HCT116 (cell line): ENCODE measurements around the gene FA2H. TPM values are rescaled to one million over a fixed set of nuclear protein-coding genes. Genes with fewer than 3 reads are reported as not detected.
A peak's percentile ranks its signal among the peaks of the same experiment; 100 is the strongest.

Experiments used
- ATAC-seq: fragments of 200-7000 bp; cut with Tn5 transposase; 2 replicates; pipeline ENCODE4 v1.9.1; 2020; ENCODE audit warnings: mild to moderate bottlenecking, moderate library complexity
- Bru-seq: library from RNA; stranded (reverse); fragments of 400-500 nt; gene quantifications from one replicate; lab custom pipeline; 2021; lab: Mats Ljungman, UMichigan
- BruChase-seq, 2 experiments: library from RNA; stranded (reverse); fragments of 400-500 nt; gene quantifications; one replicate each; lab custom pipeline; 2021; lab: Mats Ljungman, UMichigan
- BruUV-seq: library from RNA; stranded (reverse); fragments of 400-500 nt; replicated peaks from 2 replicates; lab custom pipeline; 2021; lab: Mats Ljungman, UMichigan
- CTCF ChIA-PET: fragments of 300-600 bp; sonication (Branson Sonifier 250); formaldehyde crosslinking; loops from one replicate; lab custom pipeline; 2021; ENCODE audit warnings: antibody characterized with exemption; lab: Charles Lee
- POLR2A ChIA-PET: fragments of 300-600, 350-600 bp; sonication (Branson Sonifier 250); formaldehyde crosslinking; loops from one replicate; lab custom pipeline; 2021; ENCODE audit warnings: antibody characterized with exemption; lab: Charles Lee
- RAD21 ChIA-PET, 2 experiments: fragments of 300-600 bp; sonication (Branson Sonifier 250); formaldehyde crosslinking; loops; one replicate each; lab custom pipeline; 2023; ENCODE audit warnings: low total read pairs in 2 of 2; ENCODE audit not compliant: uncharacterized antibody in 2 of 2, unreplicated experiment in 2 of 2, low non-redundant PET in 1 of 2; lab: Charles Lee
- DNase-seq: peaks from one replicate; pipeline ENCODE4 v3.0.0-alpha.2; 2010; ENCODE audit warnings: low read depth, low spot score
- H2AFZ ChIP-seq: fragments of 200-600 bp; shearing (Covaris generic), sonication (generic); 2 replicates; pipeline ENCODE4 v1.6.1; 2017; ENCODE audit warnings: low read depth, mixed run types, mixed read lengths, antibody characterized with exemption, low read length; ENCODE audit not compliant: poor library complexity, severe bottlenecking
- H3K27ac ChIP-seq: 2 replicates; pipeline ENCODE4 v1.5.1; 2012; ENCODE audit warnings: low read depth, low read length
- H3K27me3 ChIP-seq: fragments of 200-600 bp; sonication (generic); 2 replicates; pipeline ENCODE4 v1.6.1; 2016; ENCODE audit warnings: mixed run types, low read length, mixed read lengths; ENCODE audit not compliant: insufficient read depth
- H3K36me3 ChIP-seq, 2 experiments: fragments of 200-500 bp in 1 of 2; fragments of 200-600 bp in 1 of 2; sonication (Bioruptor generic) in 1 of 2; sonication (generic) in 1 of 2; 2 replicates each; pipeline versions ENCODE4 v1.5.1 to v1.6.1; 2014 to 2016; ENCODE audit warnings: low read length in 2 of 2, inconsistent platforms in 1 of 2, mixed read lengths in 1 of 2, mixed run types in 1 of 2; ENCODE audit not compliant: insufficient read depth in 2 of 2, control insufficient read depth in 1 of 2
- H3K4me1 ChIP-seq, 2 experiments: fragments of 200-600 bp in 1 of 2; sonication (generic) in 1 of 2; 2 replicates each; pipeline versions ENCODE4 v1.5.1 to v1.6.1; 2012 to 2017; ENCODE audit warnings: low read length in 2 of 2, inconsistent platforms in 1 of 2, mild to moderate bottlenecking in 1 of 2, mixed read lengths in 1 of 2, mixed run types in 1 of 2, moderate library complexity in 1 of 2; ENCODE audit not compliant: insufficient read depth in 2 of 2, control insufficient read depth in 1 of 2
- H3K4me2 ChIP-seq: fragments of 200-600 bp; sonication (generic); 2 replicates; pipeline ENCODE4 v1.6.1; 2017; ENCODE audit warnings: mixed run types, low read length, mixed read lengths
- H3K4me3 ChIP-seq, 2 experiments: fragments of 200-600 bp in 1 of 2; sonication (generic) in 1 of 2; replicated peaks in 1 of 2; 2 replicates each; pipeline ENCODE4 v1.5.1; 2011 to 2016; ENCODE audit warnings: low read length in 2 of 2, control low read depth in 1 of 2, low read depth in 1 of 2, mild to moderate bottlenecking in 1 of 2, mixed read lengths in 1 of 2, mixed run types in 1 of 2
- H3K79me2 ChIP-seq: fragments of 200-600 bp; sonication (generic); 2 replicates; pipeline ENCODE4 v1.6.1; 2017; ENCODE audit warnings: mild to moderate bottlenecking, mixed run types, low read length, moderate library complexity, mixed read lengths; ENCODE audit not compliant: insufficient read depth
- H3K9ac ChIP-seq: fragments of 200-600 bp; sonication (generic); 2 replicates; pipeline ENCODE4 v1.6.1; 2016; ENCODE audit warnings: low read length, mixed read lengths
- H3K9me2 ChIP-seq: fragments of 200-600 bp; sonication (generic), shearing (Covaris generic); 2 replicates; pipeline ENCODE4 v1.6.1; 2017; ENCODE audit warnings: mixed run types, mild to moderate bottlenecking, moderate library complexity; ENCODE audit not compliant: insufficient read depth
- H3K9me3 ChIP-seq, 2 experiments: fragments of 200-500 bp in 1 of 2; fragments of 200-600 bp in 1 of 2; sonication (Bioruptor generic) in 1 of 2; sonication (generic) in 1 of 2; 2 replicates each; pipeline ENCODE4 v1.6.1; 2014 to 2017; ENCODE audit warnings: low read length in 2 of 2, mixed read lengths in 2 of 2, inconsistent platforms in 1 of 2, low read depth in 1 of 2, mild to moderate bottlenecking in 1 of 2, mixed run types in 1 of 2, moderate library complexity in 1 of 2; ENCODE audit not compliant: control insufficient read depth in 1 of 2, insufficient read depth in 1 of 2
- H4K20me1 ChIP-seq: fragments of 200-600 bp; sonication (generic), shearing (Covaris generic); 2 replicates; pipeline ENCODE4 v1.6.1; 2017; ENCODE audit warnings: mixed run types, mild to moderate bottlenecking, moderate library complexity; ENCODE audit not compliant: insufficient read depth
- CBX3 ChIP-seq: IDR thresholded peaks from 2 replicates; pipeline ENCODE4 v1.6.1; 2012; ENCODE audit warnings: low read depth
- EGR1 ChIP-seq: IDR thresholded peaks from 2 replicates; pipeline ENCODE4 v1.6.1; 2012; ENCODE audit warnings: low read depth
- ELF1 ChIP-seq: IDR thresholded peaks from 2 replicates; pipeline ENCODE4 v1.6.1; 2012; ENCODE audit warnings: low read depth, borderline replicate concordance
- EZH2 ChIP-seq: fragments of 200-600 bp; sonication (generic); IDR thresholded peaks from 2 replicates; pipeline ENCODE4 v1.6.1; 2017; ENCODE audit warnings: antibody characterized with exemption, mixed run types
- FOSL1 ChIP-seq: IDR thresholded peaks from 2 replicates; pipeline ENCODE4 v1.6.1; 2012; ENCODE audit warnings: low read depth
- MAX ChIP-seq: IDR thresholded peaks from 2 replicates; pipeline ENCODE4 v1.6.1; 2012
- POLR2AphosphoS5 ChIP-seq: IDR thresholded peaks from 2 replicates; pipeline ENCODE4 v1.6.1; 2011; ENCODE audit warnings: mild to moderate bottlenecking, low read depth, low read length, moderate library complexity
- intact Hi-C: fragments of 100-400 bp; cut with micrococcal nuclease; formaldehyde crosslinking; loops from 2 replicates; pipeline ENCODE4 v1.10.0; 2022
- long read RNA-seq: library from polyadenylated mRNA; unstranded; transcript quantifications from one replicate; pipeline ENCODE4 v2.0.0, GENCODE V29; 2021; ENCODE audit not compliant: unreplicated experiment
- polyA plus RNA-seq: library from polyadenylated mRNA; unstranded; fragments of >200 nt; gene quantifications from 2 replicates; pipeline ENCODE4 v1.2.1, GENCODE V29; 2012; ENCODE audit warnings: missing spikeins
- total RNA-seq: library from RNA; stranded (reverse); gene quantifications from one replicate; pipeline ENCODE4 v1.2.1, GENCODE V29; 2021; ENCODE audit not compliant: unreplicated experiment
- TF ChIP-seq, protein P1 (sequence below), 3 experiments: fragments of 200-600 bp in 1 of 3; sonication (generic) in 1 of 3; IDR thresholded peaks in 2 of 3; conservative IDR thresholded peaks in 1 of 3; 2 replicates each; pipeline ENCODE4 v1.5.1; 2012 to 2017; ENCODE audit warnings: low read depth in 2 of 3, low read length in 2 of 3, antibody characterized with exemption in 1 of 3, borderline replicate concordance in 1 of 3, control low read depth in 1 of 3, mild to moderate bottlenecking in 1 of 3, mixed read lengths in 1 of 3, mixed run types in 1 of 3, moderate library complexity in 1 of 3; ENCODE audit not compliant: insufficient read depth in 1 of 3

Gene FA2H, protein sequence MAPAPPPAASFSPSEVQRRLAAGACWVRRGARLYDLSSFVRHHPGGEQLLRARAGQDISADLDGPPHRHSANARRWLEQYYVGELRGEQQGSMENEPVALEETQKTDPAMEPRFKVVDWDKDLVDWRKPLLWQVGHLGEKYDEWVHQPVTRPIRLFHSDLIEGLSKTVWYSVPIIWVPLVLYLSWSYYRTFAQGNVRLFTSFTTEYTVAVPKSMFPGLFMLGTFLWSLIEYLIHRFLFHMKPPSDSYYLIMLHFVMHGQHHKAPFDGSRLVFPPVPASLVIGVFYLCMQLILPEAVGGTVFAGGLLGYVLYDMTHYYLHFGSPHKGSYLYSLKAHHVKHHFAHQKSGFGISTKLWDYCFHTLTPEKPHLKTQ
- total RNA-seq: 11.1 TPM
- 15.0 and 21.9 TPM in 2 replicates for polyA plus RNA-seq
- Bru-seq, nascent RNA: percentile 40 among the genes with signal in this experiment
- BruChase-seq, experiment 1, labeled RNA remaining after a 6-hour chase: percentile 35 among the genes with signal in this experiment
- percentile 35 among the genes with signal in this experiment for BruChase-seq, experiment 2, labeled RNA remaining after a 2-hour chase
- long read RNA-seq, partial matches to known transcripts: 2 of 18 reads
- long read RNA-seq, other reads (novel, unspliced or antisense): 12 of 18 reads

DNA sequence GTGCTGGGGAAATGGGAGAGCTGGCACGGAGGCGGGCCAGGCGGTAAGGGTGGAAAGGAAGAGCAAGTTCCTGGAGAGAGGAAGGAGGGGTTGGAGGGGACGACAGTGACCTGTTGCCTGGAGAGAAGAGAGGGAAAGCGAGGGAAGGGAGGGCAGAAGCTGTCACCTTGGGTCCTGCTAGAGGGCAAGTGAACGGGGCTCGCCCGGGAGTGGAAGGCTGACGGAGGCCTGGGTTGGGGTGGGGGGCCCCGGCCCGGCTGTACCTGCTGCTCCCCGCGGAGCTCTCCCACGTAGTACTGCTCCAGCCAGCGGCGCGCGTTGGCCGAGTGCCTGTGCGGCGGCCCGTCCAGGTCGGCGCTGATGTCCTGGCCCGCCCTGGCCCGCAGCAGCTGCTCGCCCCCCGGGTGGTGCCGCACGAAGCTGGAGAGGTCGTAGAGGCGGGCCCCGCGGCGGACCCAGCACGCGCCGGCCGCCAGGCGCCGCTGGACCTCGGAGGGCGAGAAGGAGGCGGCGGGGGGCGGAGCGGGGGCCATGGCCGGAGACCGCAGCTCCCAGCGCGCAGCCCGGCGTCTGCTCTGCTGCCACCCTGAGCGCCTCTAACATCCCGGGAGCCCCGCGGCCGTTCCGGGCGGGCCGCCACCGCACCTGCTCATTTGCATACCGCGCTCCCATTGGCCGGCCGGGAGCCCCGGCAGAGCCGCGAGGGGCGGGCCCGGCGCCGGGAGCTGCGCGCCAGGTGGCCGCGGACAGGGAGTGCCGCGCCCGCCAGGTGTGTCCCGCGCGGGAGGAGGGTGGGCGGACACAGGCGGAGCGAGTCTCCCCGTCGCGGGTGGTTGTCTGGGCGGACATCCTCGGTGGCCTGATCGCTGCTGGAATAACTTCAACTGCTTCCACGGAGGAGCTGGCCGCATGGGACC is at the start of gene FA2H:
TSS of gene FA2H (minus strand) at position 598 of the 917 bp plus-strand sequence. CDS start at position 533, 65 bp downstream.
- ChIA-PET CTCF (interaction anchor here (1.0 to 2.3 kb wide), 4 partner anchors 8 to 88 kb away, joined by 3 to 11 read pairs (median 4); no protein-coding TSS in a partner anchor), POLR2A (interaction anchor here (0.8 to 1.2 kb wide), 6 partner anchors 8 to 95 kb away, joined by 3 to 5 read pairs (median 3); no protein-coding TSS in a partner anchor), RAD21 (no interaction called here)
- DNase-seq: peak; percentile 59
- Histone ChIP-seq H2AFZ (peak within 1 kb of the TSS; percentile 33), H3K4me2 (peak within 1 kb of the TSS; percentile 82), H3K79me2 (no peaks in the 10 kb centered on the region), H3K9me2 (no peaks in the 10 kb centered on the region), H3K9ac (peak within 1 kb of the TSS; percentile 43; the same call in 1 of the 2 replicates), H3K9me3 (no peaks in the 10 kb centered on the region), H3K27ac (peak within 1 kb of the TSS; percentile 19; the same call in 1 of the 2 replicates), H3K27me3 (no peaks in the 10 kb centered on the region), H3K4me3 (peak within 1 kb of the TSS; percentile 53 to 56), H3K4me1 (peaks cover 14 to 33% of the 10 kb centered on the region in 2 experiments; a peak in 3 of 4 replicates), H4K20me1 (no peaks in the 10 kb centered on the region), H3K36me3 (no peaks in the 10 kb centered on the region)
- intact Hi-C loops: no loop called here
- TF ChIP-seq CBX3 (no peak), EGR1 (no peak), FOSL1 (no peak), EZH2 (no peak), MAX (no peak), ELF1 (no peak), POLR2AphosphoS5 (peak; percentile 79)
- TF ChIP-seq, protein P1, sequence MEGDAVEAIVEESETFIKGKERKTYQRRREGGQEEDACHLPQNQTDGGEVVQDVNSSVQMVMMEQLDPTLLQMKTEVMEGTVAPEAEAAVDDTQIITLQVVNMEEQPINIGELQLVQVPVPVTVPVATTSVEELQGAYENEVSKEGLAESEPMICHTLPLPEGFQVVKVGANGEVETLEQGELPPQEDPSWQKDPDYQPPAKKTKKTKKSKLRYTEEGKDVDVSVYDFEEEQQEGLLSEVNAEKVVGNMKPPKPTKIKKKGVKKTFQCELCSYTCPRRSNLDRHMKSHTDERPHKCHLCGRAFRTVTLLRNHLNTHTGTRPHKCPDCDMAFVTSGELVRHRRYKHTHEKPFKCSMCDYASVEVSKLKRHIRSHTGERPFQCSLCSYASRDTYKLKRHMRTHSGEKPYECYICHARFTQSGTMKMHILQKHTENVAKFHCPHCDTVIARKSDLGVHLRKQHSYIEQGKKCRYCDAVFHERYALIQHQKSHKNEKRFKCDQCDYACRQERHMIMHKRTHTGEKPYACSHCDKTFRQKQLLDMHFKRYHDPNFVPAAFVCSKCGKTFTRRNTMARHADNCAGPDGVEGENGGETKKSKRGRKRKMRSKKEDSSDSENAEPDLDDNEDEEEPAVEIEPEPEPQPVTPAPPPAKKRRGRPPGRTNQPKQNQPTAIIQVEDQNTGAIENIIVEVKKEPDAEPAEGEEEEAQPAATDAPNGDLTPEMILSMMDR (IDR thresholded peaks at IDR 0.05 in 2 of 3, conservative IDR thresholded peaks at IDR 0.05 in 1 of 3; ENCODE audit: borderline replicate concordance in 1 of 3, insufficient read depth in 1 of 3, low read depth in 2 of 3, low read length in 2 of 3): peak in 1 of 3 experiments; percentile 43; a peak in 3 of 6 replicates
- BruUV-seq: no TSS peak
- ATAC-seq: peak; percentile 99
